ENCODE results near the gene PPP1R9B.

- TF ChIP-seq CTCF (IDR thresholded peaks at IDR 0.05; ENCODE audit: low read length) (no peak), EZH2 (IDR thresholded peaks at IDR 0.05; ENCODE audit: borderline replicate concordance, low read length) (no peak)
Observed at GRCh38 chr17:50196826-50197225, 46.3 kb upstream of the PPP1R9B start.
